Stimulated activated CD8-positive, alpha-beta memory T cell treated with anti-CD3 and anti-CD28 coated beads, Interleukin-4, amount 100 ng/mL, for 4 hours (primary cell): Measurements from ENCODE around the gene ASRGL1.
A peak's percentile ranks its signal among the peaks of the same experiment; 100 is the strongest.
"Not testable (repeated sequence)": the region's sequence is repeated elsewhere in the genome, so short reads cannot be mapped to it uniquely, and the experiment has no call there.

Experiments
- DNase-seq, 2 donors: peaks; one replicate each; pipeline ENCODE4 v3.0.0-alpha.2; 2020; ENCODE audit warnings: low read depth in 2 of 2, low spot score in 1 of 2

ASRGL1 gene

DNA sequence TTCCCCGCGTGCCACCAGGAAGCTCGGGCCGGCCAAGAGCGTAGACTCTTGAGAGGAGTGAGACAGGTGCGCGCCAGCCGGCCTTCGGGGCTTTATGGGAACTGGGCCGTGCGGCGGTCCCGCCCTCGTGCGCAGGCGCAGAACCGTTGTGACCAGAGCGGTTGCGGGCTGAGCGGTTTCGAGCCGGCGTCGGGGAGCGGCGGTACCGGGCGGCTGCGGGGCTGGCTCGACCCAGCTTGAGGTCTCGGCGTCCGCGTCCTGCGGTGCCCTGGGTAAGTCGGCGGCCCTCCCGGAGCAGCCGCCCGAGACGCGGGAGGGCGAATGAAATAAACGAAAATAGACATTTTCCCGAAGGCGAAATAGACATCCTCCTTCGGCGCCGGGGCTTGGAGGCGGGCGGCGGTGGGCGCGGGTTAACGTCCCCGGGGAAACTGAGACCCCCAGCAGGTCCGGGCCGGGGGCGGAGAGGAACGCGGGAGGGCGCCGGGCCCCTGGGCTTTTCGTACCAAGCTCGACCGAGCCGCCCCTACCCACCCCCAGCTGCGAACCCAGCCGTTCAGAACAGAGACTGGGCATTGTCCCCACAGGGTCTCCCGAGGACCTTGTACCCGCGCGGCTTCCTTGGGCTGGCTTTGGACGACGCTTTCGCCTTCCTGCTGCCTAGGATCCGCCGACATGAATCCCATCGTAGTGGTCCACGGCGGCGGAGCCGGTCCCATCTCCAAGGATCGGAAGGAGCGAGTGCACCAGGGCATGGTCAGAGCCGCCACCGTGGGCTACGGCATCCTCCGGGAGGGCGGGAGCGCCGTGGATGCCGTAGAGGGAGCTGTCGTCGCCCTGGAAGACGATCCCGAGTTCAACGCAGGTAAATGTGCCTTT lies at the start of gene ASRGL1:
TSS of gene ASRGL1 (plus strand) at position 146 of the 879 bp plus-strand sequence. CDS start at position 676, 530 bp downstream.
- DNase-seq = peak; percentile 58 to 62

DNA sequence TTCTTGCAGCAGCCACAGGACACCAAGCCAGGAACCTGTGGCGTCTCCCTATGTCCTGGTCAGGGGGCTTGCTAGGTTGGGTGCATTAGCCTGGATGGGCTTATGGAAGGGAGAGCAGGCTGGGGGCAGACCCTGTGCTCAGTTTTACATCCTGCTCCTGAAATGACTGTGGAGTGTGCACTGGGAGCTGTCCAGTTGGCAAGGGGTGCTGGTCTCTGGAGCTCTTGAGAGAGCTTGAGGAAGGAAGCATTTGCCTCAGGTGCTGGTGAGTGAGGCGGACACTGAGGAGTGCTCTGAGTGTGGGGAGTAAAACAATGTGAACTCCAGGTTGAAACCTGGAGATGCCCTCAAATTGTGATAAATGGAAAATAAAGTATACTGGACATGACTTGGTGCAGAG lies 41.7 kb upstream of the ASRGL1 start:
- no peak for DNase-seq

- DNase-seq = no peak
These were observed 38.3 kb upstream of the ASRGL1 start, which contains the start of gene SCGB1D4 for GRCh38 chr11:62298975-62299374. Gene SCGB1D4, minus strand, starts transcription at chr11:62299075. Its CDS starts 65 bp downstream, at chr11:62299010.

DNA sequence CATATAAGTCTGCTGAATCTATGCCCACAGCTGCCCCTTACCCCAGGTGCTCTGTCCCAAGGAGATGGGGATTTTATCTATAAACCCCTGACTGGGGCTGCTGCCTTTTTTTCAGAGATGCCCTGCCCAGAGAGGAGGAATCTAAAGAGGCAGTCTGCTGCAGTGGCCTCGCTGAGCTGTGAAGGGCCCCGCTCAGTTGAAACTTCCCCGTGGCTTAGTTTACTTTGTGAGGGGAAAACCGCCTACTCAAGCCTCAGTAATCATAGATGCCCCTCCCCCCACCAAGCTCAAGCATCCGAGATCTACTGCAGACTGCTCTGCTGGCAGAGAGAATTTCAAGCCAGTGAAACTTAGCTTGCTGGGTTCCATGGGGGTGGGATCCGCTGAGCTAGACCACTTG lies 31.0 kb upstream of the ASRGL1 start:
- DNase-seq = no peak

- DNase-seq = no peak
These were observed 29.3 kb upstream of the ASRGL1 start for GRCh38 chr11:62307950-62308349.

GRCh38 chr11:62309991-62310390 lies 27.3 kb upstream of the ASRGL1 start:
- no peak for DNase-seq

GRCh38 chr11:62315431-62315830 lies 21.8 kb upstream of the ASRGL1 start:
- DNase-seq = no peak

GRCh38 chr11:62322524-62322923 lies 14.7 kb upstream of the ASRGL1 start:
- DNase-seq = no peak

GRCh38 chr11:62324731-62325556 lies 12.3 kb upstream of the ASRGL1 start:
- DNase-seq = no peak

DNA sequence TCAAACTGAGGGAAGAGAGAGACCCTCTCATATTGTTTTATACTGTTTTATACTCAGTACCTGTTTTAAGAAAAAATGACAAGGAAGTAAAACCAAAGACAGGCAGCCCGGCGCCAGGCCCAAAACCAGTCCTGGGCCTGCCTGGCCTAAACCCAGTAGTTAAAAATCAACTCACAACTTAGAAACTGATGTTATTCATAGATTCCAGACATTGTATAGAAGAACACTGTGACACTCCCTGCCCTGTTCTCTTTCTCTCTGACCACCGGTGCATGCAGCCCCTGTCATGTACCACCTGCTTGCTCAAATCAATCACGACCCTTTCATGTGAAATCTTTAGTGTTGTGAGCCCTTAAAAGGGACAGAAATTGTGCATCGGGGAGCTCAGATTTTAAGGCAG lies 11.5 kb upstream of the ASRGL1 start:
- not testable (repeated sequence) for DNase-seq

DNA sequence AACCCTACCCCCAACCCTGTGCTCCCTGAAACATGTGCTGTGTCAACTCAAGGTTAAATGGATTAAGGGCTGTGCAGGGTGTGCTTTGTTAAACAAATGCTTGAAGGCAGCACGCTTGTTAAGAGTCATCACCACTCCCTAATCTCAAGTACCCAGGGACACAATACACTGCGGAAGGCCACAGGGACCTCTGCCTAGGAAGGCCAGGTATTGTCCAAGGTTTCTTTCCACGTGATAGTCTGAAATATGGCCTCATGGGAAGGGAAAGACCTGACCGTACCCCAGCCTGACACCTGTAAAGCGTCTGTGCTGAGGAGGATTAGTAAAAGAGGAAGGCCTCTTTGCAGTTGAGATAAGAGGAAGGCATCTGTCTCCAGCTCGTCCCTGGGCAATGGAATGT lies 10.5 kb upstream of the ASRGL1 start:
- not testable (repeated sequence) for DNase-seq

DNA sequence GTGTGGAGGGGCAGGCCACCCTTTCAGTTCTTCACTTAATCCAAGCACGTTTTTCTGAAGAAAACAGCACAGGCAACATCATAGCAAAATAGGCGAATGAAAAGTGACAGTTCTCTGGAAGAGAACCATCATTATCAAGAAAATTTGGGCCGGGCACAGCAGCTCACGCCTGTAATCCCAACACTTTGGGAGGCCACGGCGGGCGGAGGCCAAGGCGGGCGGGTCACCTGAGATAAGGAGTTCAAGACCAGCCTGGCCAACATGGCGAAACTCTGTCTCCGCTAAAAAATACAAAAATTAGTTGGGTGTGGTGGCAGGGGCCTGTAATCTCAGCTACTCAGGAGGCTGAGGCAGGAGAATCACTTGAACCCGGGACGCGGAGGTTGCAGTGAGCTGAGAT lies 9.7 kb upstream of the ASRGL1 start:
- not testable (repeated sequence) for DNase-seq

DNA sequence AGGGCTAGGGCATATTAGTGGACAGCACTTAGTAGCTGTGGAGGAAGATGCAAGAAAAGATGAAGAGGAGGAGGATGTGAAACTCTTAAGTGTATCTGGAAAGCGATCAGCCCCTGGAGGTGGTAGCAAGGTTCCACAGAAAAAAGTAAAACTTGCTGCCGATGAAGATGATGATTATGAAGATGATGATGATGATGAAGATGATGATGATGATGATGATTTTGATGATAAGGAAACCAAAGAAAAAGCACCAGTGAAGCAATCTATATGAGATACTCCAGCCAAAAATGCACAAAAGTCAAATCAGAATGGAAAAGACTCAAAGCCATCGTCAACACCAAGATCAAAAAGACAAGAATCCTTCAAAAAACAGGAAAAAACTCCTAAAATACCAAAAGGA lies 6.0 kb upstream of the ASRGL1 start:
- DNase-seq = not testable (repeated sequence)

- no peak for DNase-seq
These were observed 3.5 kb upstream of the ASRGL1 start for GRCh38 chr11:62333768-62334167.

GRCh38 chr11:62336949-62337302 lies 322 bp upstream of the ASRGL1 start:
- not testable (repeated sequence) for DNase-seq

- no peak for DNase-seq
These were observed 970 bp downstream of the ASRGL1 start for GRCh38 chr11:62338218-62338617.

DNA sequence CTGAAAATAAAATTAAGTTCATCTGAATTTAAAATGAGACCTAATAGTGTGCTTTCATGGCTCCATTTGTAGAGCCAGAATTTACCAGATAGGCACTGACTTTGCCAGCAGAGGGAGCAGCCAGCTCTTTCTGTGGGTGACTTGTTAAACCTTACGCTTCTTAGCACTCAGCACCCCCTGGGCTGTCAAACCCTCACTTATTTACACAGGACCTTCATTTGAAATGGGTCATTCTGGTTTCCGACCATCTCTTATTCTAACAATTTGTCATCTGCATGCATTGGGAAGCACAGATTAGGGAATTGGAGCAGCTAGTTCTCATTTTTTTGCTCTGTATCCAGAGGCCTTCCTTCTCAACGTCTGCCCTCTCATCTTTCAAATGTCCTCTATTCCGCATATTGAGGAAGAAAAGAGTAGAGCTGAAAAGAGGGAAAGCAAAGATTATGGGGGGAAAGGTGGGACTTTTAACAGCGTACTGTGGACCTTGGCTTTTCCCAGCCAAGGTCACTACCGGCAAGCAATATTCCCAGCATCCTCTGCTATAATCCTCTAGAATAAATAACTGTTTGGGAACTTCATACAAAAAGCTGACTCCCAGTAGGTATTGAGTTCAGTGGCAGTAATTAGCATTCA lies 3.1 kb downstream of the ASRGL1 start:
- peak in 1 of 2 donors; percentile 38 for DNase-seq

GRCh38 chr11:62341588-62341987 lies 4.3 kb downstream of the ASRGL1 start:
- no peak for DNase-seq

DNA sequence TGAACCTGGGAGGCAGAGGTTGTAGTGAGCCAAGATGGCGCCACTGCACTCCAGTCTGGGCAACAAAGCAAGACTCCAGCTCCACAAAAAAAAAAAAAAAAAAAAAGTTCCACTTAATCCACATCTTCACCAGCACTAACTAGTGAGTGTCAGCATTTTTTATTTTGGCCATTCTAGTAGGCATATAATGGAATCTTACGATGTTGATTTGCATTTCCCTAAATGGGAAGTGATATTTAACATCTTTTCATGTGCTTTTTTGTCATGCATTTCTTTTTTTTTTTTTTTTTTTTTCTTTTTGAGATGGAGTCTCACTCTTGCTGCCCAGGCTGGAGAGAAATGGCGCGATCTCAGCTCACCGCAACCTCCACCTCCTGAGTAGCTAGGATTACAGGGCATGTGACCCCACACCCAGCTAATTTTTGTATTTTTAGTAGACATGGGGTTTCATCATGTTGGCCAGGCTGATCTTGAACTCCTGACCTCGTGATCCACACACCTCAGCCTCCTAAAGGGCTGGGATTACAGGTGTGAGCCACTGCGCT lies 6.5 kb downstream of the ASRGL1 start:
- DNase-seq = not testable (repeated sequence)

- no peak for DNase-seq
These were observed 7.0 kb downstream of the ASRGL1 start for GRCh38 chr11:62344210-62344609.

DNA sequence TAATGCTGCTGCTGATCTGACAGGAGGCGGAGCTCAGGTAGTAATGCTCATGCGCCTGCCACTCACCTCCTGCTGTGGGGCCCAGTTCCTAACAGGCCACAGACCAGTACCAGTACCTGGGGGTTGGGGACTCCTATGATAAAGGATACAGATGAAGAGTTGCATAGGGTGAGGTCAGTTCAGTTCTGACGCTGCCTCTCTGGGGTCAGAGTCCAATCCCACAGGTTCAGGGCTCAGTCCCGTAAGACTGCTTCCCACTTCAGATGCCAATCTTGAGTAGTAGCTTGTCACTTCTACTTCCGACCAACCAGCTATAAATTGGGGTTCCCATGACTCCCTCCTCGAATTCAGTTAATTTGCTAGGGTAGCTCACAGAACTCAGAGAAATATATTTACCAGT lies 8.6 kb downstream of the ASRGL1 start:
- DNase-seq = no peak
